Trophoblast cell (in vitro differentiated cells and primary cell): ENCODE data around the gene OGDHL.

ENCODE experiments used
- DNase-seq, 2 donors: peaks; one replicate each; pipeline ENCODE4 v3.0.0-alpha.2; 2016
- H2AFZ ChIP-seq: 2 replicates; pipeline ENCODE4 v1.6.1; 2013; ENCODE audit warnings: low read length, moderate library complexity, mild to moderate bottlenecking; ENCODE audit not compliant: insufficient read depth, poor library complexity
- H2AK5ac ChIP-seq: 2 replicates; pipeline ENCODE4 v1.6.1; 2013; ENCODE audit warnings: mild to moderate bottlenecking, low read length
- H2BK120ac ChIP-seq: 2 replicates; pipeline ENCODE4 v1.6.1; 2013; ENCODE audit warnings: low read length, mild to moderate bottlenecking, moderate library complexity; ENCODE audit not compliant: insufficient read depth, poor library complexity
- H2BK12ac ChIP-seq: 2 replicates; pipeline ENCODE4 v1.6.1; 2013; ENCODE audit warnings: mild to moderate bottlenecking, low read length, moderate library complexity
- H2BK5ac ChIP-seq: 2 replicates; pipeline ENCODE4 v1.6.1; 2013; ENCODE audit warnings: low read length, low read depth, moderate library complexity, mild to moderate bottlenecking; ENCODE audit not compliant: poor library complexity
- H3K14ac ChIP-seq: 2 replicates; pipeline ENCODE4 v1.6.1; 2013; ENCODE audit warnings: mild to moderate bottlenecking, low read length
- H3K18ac ChIP-seq: 2 replicates; pipeline ENCODE4 v1.6.1; 2013; ENCODE audit warnings: mild to moderate bottlenecking, low read length
- H3K23ac ChIP-seq: 2 replicates; pipeline ENCODE4 v1.6.1; 2013; ENCODE audit warnings: low read length
- H3K27ac ChIP-seq: 2 replicates; pipeline ENCODE4 v1.5.1; 2013; ENCODE audit warnings: low read depth, mild to moderate bottlenecking, inconsistent platforms, low read length, moderate library complexity
- H3K27me3 ChIP-seq: 2 replicates; pipeline ENCODE4 v1.6.1; 2013; ENCODE audit warnings: inconsistent platforms, mild to moderate bottlenecking, low read length, moderate library complexity; ENCODE audit not compliant: insufficient read depth
- H3K36me3 ChIP-seq, 2 experiments: 1 replicate in 1 of 2; 2 replicates in 1 of 2; pipeline ENCODE4 v1.6.1; 2013; ENCODE audit warnings: low read length in 2 of 2, mild to moderate bottlenecking in 2 of 2, moderate library complexity in 1 of 2; ENCODE audit not compliant: insufficient read depth in 2 of 2, control insufficient read depth in 1 of 2
- H3K4ac ChIP-seq: 2 replicates; pipeline ENCODE4 v1.6.1; 2013; ENCODE audit warnings: low read depth, mild to moderate bottlenecking, low read length, moderate library complexity
- H3K4me1 ChIP-seq, 2 experiments: 1 replicate in 1 of 2; 2 replicates in 1 of 2; pipeline ENCODE4 v1.6.1; 2013; ENCODE audit warnings: low read length in 2 of 2, mild to moderate bottlenecking in 2 of 2, moderate library complexity in 1 of 2; ENCODE audit not compliant: insufficient read depth in 2 of 2, control insufficient read depth in 1 of 2
- H3K4me2 ChIP-seq: 2 replicates; pipeline ENCODE4 v1.6.1; 2013; ENCODE audit warnings: inconsistent platforms, mild to moderate bottlenecking, low read length, moderate library complexity
- H3K4me3 ChIP-seq: 2 replicates; pipeline ENCODE4 v1.5.1; 2013; ENCODE audit warnings: mild to moderate bottlenecking, low read depth, low read length, inconsistent platforms
- H3K79me1 ChIP-seq: one replicate; pipeline ENCODE4 v1.6.1; 2013; ENCODE audit warnings: low read length
- H3K79me2 ChIP-seq: 2 replicates; pipeline ENCODE4 v1.6.1; 2013; ENCODE audit warnings: low read length, mild to moderate bottlenecking; ENCODE audit not compliant: control insufficient read depth, insufficient read depth, poor library complexity
- H3K9ac ChIP-seq: 2 replicates; pipeline ENCODE4 v1.6.1; 2013; ENCODE audit warnings: mild to moderate bottlenecking, low read length
- H3K9me3 ChIP-seq: 2 replicates; pipeline ENCODE4 v1.6.1; 2013; ENCODE audit warnings: low read depth, mild to moderate bottlenecking, control low read depth, inconsistent platforms, low read length; ENCODE audit not compliant: insufficient read depth
- H4K12ac ChIP-seq: 2 replicates; pipeline ENCODE4 v1.6.1; 2013; ENCODE audit warnings: low read depth, mild to moderate bottlenecking, low read length, moderate library complexity
- H4K8ac ChIP-seq: 2 replicates; pipeline ENCODE4 v1.6.1; 2013; ENCODE audit warnings: low read depth, mild to moderate bottlenecking, low read length, moderate library complexity
- H4K91ac ChIP-seq: one replicate; pipeline ENCODE4 v1.6.1; 2013; ENCODE audit warnings: low read depth, mild to moderate bottlenecking, low read length, moderate library complexity
- WGBS: extraction: QIAGEN DNeasy Blood & Tissue Kit; methylation state at CpG from one replicate; pipeline ENCODE4 v1.1.7; 2013; ENCODE audit warnings: missing lambda C conversion rate; ENCODE audit not compliant: insufficient read length, insufficient coverage; ENCODE audit errors: extremely low coverage; 5-methylcytosine and 5-hydroxymethylcytosine counted together

Gene OGDHL

DNA sequence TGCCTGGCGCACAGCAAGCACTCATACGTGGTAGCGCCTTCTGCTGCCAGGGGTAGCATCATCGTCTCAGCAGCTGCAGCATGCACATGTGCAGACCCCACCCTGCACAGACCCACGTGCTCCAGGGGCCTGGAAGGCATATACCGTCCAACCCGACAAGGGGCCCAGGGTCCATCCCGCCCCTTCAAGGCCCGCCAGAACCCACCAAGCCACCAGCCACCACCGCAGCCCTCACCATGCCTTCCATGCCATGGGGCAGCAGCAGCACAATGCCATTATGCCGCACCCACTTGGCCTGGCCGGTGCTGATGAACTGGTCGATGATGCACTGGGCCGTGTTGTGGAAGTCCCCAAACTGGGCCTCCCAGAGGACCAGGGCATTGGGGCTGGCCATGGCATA, 22.7 kb downstream of the OGDHL start:
- WGBS: no CpG with 5 or more reads among the region's 14 CpGs
- no peaks in the 10 kb centered on the region for H3K27me3 ChIP-seq
- no peak overlapping the region for H3K9ac ChIP-seq
- no peak overlapping the region for H2BK120ac ChIP-seq
- H3K9me3 ChIP-seq: peaks cover 6% of the 10 kb centered on the region
- no peak overlapping the region for H3K4me3 ChIP-seq
- H2AFZ ChIP-seq: no peak overlapping the region
- H4K12ac ChIP-seq: no peak overlapping the region
- H2AK5ac ChIP-seq: no peak overlapping the region
- no peaks in the 10 kb centered on the region for H3K79me1 ChIP-seq
- no peak overlapping the region for H4K8ac ChIP-seq
- no peak overlapping the region for H3K18ac ChIP-seq
- DNase-seq: no peak
- no peak overlapping the region for H3K23ac ChIP-seq
- H3K79me2 ChIP-seq: no peaks in the 10 kb centered on the region
- H3K4ac ChIP-seq: no peak overlapping the region
- H3K4me2 ChIP-seq: no peak overlapping the region
- no peak overlapping the region for H2BK5ac ChIP-seq
- H3K27ac ChIP-seq: no peak overlapping the region
- peaks cover 17 to 38% of the 10 kb centered on the region in 2 experiments for H3K36me3 ChIP-seq
- no peak overlapping the region for H2BK12ac ChIP-seq
- H4K91ac ChIP-seq: no peak overlapping the region
- H3K4me1 ChIP-seq: peaks cover 0 to 4% of the 10 kb centered on the region in 2 experiments
- H3K14ac ChIP-seq: no peak overlapping the region

DNA sequence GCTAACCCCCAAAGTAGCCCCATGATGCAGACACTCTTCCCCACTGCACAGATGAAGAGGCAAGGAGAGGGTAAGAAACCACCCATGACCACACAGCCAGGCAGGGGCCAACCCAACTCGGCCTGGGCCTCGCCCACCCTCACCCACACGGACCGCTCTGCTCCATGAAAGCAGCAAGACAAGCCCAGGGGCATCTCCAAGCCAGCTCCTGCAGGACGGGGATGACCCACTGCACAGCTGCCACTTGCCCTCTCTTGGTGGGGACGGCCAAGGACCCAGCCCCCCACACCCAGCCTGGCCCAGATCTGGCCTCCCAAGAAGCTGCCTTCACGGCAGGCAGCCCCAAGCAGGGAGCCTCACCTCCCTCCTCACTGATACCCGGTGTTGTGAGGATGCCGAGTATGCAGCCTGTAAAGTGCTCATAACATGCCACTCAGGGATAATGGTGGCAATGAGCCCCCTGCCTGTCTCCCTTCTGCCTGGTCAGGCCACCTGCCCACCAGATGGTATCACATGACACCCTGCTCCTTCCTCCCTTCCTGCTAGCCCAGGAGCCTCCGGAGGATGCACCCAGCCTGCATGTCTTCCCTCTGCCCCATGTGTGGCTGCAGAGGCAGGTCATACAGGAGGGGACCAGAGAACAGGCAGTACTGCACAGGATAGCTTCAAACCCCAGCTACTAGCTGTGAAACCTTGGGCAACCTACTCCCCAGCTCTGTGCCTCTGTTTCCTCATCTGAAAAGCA, 23.3 kb downstream of the OGDHL start:
- DNase-seq: no peak
- Histone ChIP-seq H3K9me3 (peaks cover 6% of the 10 kb centered on the region), H3K79me1 (no peaks in the 10 kb centered on the region), H2BK12ac (no peak overlapping the region), H2BK120ac (no peak overlapping the region), H3K4ac (no peak overlapping the region), H3K23ac (no peak overlapping the region), H3K4me1 (peaks cover 0 to 4% of the 10 kb centered on the region in 2 experiments), H3K27ac (no peak overlapping the region), H3K4me3 (no peak overlapping the region), H3K27me3 (no peaks in the 10 kb centered on the region), H2AFZ (no peak overlapping the region), H4K12ac (no peak overlapping the region), H3K9ac (no peak overlapping the region), H2AK5ac (no peak overlapping the region), H3K36me3 (peaks cover 17 to 32% of the 10 kb centered on the region in 2 experiments), H3K18ac (no peak overlapping the region), H4K91ac (no peak overlapping the region), H3K79me2 (no peaks in the 10 kb centered on the region), H2BK5ac (no peak overlapping the region), H3K14ac (no peak overlapping the region), H3K4me2 (no peak overlapping the region), H4K8ac (no peak overlapping the region)
- no CpG with 5 or more reads among the region's 10 CpGs for WGBS

DNA sequence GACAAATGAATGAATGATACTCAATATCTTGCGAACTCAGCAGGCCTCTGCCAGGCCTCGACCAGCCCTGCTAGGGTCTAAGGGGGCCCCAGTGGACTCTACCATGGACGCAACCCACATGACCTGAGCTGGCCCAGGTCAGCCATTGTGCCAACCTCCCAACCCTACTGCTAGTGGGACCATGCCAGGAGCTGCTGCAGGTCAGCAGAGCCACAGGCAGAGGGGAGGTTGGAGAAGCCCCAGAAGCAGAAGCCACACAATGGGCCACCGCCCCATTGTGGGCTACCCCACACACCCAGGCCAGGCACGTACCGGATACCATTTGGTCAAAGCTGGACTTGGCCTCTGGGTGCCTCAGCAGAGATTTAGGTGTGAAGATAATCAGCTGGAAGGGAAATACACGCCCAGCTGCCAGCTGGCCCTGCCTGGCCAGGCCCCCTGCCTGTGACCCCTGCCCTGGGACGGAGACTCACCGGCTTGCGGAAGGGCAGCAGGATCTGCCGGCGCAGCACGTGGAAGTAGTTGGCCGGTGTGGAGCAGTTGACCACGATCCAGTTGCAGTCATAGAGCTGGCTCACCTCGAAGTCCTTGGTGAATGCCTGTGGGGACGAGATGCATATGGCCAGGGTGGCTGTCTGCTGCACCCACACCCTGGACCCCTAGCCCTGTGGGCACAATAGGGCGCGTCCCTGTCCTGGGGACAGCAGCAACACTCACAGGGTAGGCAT, 24.5 kb downstream of the OGDHL start:
- no peak overlapping the region for H4K91ac ChIP-seq
- H3K27me3 ChIP-seq: no peaks in the 10 kb centered on the region
- H3K4me2 ChIP-seq: no peak overlapping the region
- H3K4me3 ChIP-seq: no peak overlapping the region
- H4K8ac ChIP-seq: no peak overlapping the region
- H4K12ac ChIP-seq: no peak overlapping the region
- no peak overlapping the region for H3K23ac ChIP-seq
- H2BK12ac ChIP-seq: no peak overlapping the region
- H3K9me3 ChIP-seq: peaks cover 6% of the 10 kb centered on the region
- WGBS: no CpG with 5 or more reads among the region's 19 CpGs
- no peak overlapping the region for H3K4ac ChIP-seq
- no peak for DNase-seq
- H3K27ac ChIP-seq: no peak overlapping the region
- no peak overlapping the region for H2AK5ac ChIP-seq
- H3K14ac ChIP-seq: no peak overlapping the region
- H3K9ac ChIP-seq: no peak overlapping the region
- H3K36me3 ChIP-seq: peaks cover 17 to 25% of the 10 kb centered on the region in 2 experiments
- H2BK120ac ChIP-seq: no peak overlapping the region
- H2BK5ac ChIP-seq: no peak overlapping the region
- H3K4me1 ChIP-seq: peaks cover 2 to 8% of the 10 kb centered on the region in 2 experiments
- no peak overlapping the region for H2AFZ ChIP-seq
- H3K79me2 ChIP-seq: no peaks in the 10 kb centered on the region
- H3K79me1 ChIP-seq: no peaks in the 10 kb centered on the region
- H3K18ac ChIP-seq: no peak overlapping the region

DNA sequence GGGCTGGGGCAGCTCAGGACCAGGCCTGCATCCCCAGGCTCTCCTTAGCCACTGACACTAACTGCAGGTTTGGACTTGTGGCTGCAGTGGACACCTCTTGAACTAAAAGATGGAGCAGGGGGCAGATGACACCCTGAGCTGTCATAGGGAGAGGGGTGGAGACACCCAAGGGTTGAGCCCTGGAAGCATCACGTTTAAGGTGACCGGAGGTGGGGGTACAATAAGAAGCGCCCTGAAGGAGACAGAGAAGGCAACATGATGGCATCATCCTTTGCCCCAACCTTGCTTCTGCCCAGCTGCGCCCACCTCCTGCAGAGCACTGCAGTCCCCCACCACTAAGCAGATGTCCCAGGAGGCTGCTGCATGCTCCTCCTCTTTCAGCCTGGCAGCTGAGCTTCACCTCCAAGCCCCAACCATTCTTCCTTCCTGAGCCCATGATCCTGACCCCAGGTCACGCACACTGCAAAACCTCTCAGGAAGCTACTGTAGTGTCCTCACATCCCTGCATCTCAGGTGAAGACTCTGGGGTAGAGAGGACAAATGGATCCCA, 25.5 kb downstream of the OGDHL start:
- H3K4me1 ChIP-seq: peaks cover 2 to 8% of the 10 kb centered on the region in 2 experiments

More for the DNA sequence above, 25.5 kb downstream of the OGDHL start:
- H3K9me3 ChIP-seq: no peaks in the 10 kb centered on the region
- H3K27ac ChIP-seq: no peak overlapping the region
- no peak overlapping the region for H3K14ac ChIP-seq
- DNase-seq: no peak
- no peak overlapping the region for H3K4ac ChIP-seq
- H3K4me2 ChIP-seq: no peak overlapping the region
- no peaks in the 10 kb centered on the region for H3K79me1 ChIP-seq
- H2AFZ ChIP-seq: no peak overlapping the region
- peaks cover 17 to 25% of the 10 kb centered on the region in 2 experiments for H3K36me3 ChIP-seq
- H3K18ac ChIP-seq: no peak overlapping the region
- no peak overlapping the region for H2BK5ac ChIP-seq
- no peaks in the 10 kb centered on the region for H3K27me3 ChIP-seq
- no CpG with 5 or more reads among the region's 5 CpGs for WGBS
- H2AK5ac ChIP-seq: no peak overlapping the region
- no peak overlapping the region for H2BK120ac ChIP-seq
- no peak overlapping the region for H4K12ac ChIP-seq
- no peak overlapping the region for H3K4me3 ChIP-seq
- H2BK12ac ChIP-seq: no peak overlapping the region
- no peak overlapping the region for H3K23ac ChIP-seq
- no peak overlapping the region for H3K9ac ChIP-seq
- H3K79me2 ChIP-seq: no peaks in the 10 kb centered on the region
- no peak overlapping the region for H4K91ac ChIP-seq
- H4K8ac ChIP-seq: no peak overlapping the region
